Stimulated activated naive B cell treated with anti-CD40 and anti-IgM and Interleukin-4, amounts not matched to agents 10 μg/mL and 1 μg/mL and 100 μg/mL, for 72 hours (primary cell): Measurements from ENCODE around the gene RAB6A.
"Not testable (repeated sequence)": the region's sequence is repeated elsewhere in the genome, so short reads cannot be mapped to it uniquely, and the experiment has no call there.

Experiments
- ATAC-seq, 2 donors: fragments of 150-1000 bp; cut with Tn5 transposase; replicated peaks; 2 replicates each; pipeline ENCODE4 v1.10.0; 2021; ENCODE audit warnings: moderate library complexity in 1 of 2
- DNase-seq: peaks from one replicate; pipeline ENCODE4 v3.0.0; 2021
- H3K27ac Mint-ChIP-seq: one replicate; pipeline ENCODE4 v1.8.0; 2022; ENCODE audit warnings: mild to moderate bottlenecking, mixed read lengths
- H3K27me3 Mint-ChIP-seq, 2 donors: one replicate each; pipeline ENCODE4 v1.8.0; 2022; ENCODE audit warnings: mixed read lengths in 2 of 2
- H3K36me3 Mint-ChIP-seq, 2 donors: one replicate each; pipeline ENCODE4 v1.8.0; 2022; ENCODE audit warnings: mixed read lengths in 2 of 2, mild to moderate bottlenecking in 1 of 2
- H3K4me1 Mint-ChIP-seq, 2 donors: one replicate each; pipeline ENCODE4 v1.8.0; 2022; ENCODE audit warnings: mixed read lengths in 2 of 2, mild to moderate bottlenecking in 1 of 2
- H3K4me3 Mint-ChIP-seq, 2 donors: one replicate each; pipeline ENCODE4 v1.8.0; 2022; ENCODE audit warnings: mild to moderate bottlenecking in 2 of 2, mixed read lengths in 2 of 2, moderate library complexity in 1 of 2
- H3K9me3 Mint-ChIP-seq, 2 donors: one replicate each; pipeline ENCODE4 v1.8.0; 2022; ENCODE audit warnings: mixed read lengths in 2 of 2, mild to moderate bottlenecking in 1 of 2

Gene RAB6A

GRCh38 chr11:73753938-73754337, 6.9 kb downstream of the RAB6A start:
- H3K27me3 Mint-ChIP-seq: no peaks in the 10 kb centered on the region
- ATAC-seq (no peak), DNase-seq (no peak)
- H3K4me1 Mint-ChIP-seq: peaks cover 19 to 54% of the 10 kb centered on the region in 2 donors
- H3K27ac Mint-ChIP-seq: peak overlapping the region; percentile 25
- H3K4me3 Mint-ChIP-seq: no peak overlapping the region
- no peaks in the 10 kb centered on the region for H3K9me3 Mint-ChIP-seq
- H3K36me3 Mint-ChIP-seq: peaks cover 23 to 27% of the 10 kb centered on the region in 2 donors

- Mint-ChIP-seq H3K9me3 (no peaks in the 10 kb centered on the region), H3K27me3 (no peaks in the 10 kb centered on the region), H3K4me3 (no peak overlapping the region), H3K27ac (no peak overlapping the region), H3K36me3 (peaks cover 23 to 28% of the 10 kb centered on the region in 2 donors), H3K4me1 (peaks cover 18 to 49% of the 10 kb centered on the region in 2 donors)
- ATAC-seq: no peak
- no peak for DNase-seq
These were observed 8.0 kb downstream of the RAB6A start for GRCh38 chr11:73752903-73753302.

- no peak overlapping the region for H3K27ac Mint-ChIP-seq
- H3K4me3 Mint-ChIP-seq: no peak overlapping the region
These were observed 8.5 kb downstream of the RAB6A start for GRCh38 chr11:73752216-73752867.

DNA sequence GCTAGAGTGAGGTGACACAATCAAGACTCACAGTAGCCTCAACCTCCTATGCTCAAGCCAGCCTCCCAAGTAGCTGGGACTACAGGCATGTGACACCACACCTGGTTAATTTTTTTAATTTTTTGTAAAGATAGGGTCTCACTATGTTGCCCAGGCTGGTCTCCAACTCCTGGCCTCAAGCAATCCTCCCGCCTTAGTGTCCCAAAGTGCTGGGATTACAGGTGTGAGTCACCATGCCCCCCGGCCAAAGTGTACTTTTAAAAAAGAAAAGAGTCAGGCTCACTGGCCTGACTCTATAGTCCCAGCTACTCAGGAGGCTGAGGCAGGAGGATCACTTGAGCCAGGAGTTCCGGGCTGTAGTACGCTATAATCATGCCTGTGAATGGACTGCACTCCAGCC, 10.0 kb downstream of the RAB6A start:
- H3K27me3 Mint-ChIP-seq, H3K4me3 Mint-ChIP-seq, ATAC-seq, H3K27ac Mint-ChIP-seq, H3K9me3 Mint-ChIP-seq, DNase-seq: not testable (repeated sequence)
- Mint-ChIP-seq H3K4me1 (peaks cover 20 to 56% of the 10 kb centered on the region in 2 donors), H3K36me3 (peaks cover 26 to 32% of the 10 kb centered on the region in 2 donors)

More at GRCh38 chr11:73752216-73752867, 8.5 kb downstream of the RAB6A start:
- no peak for DNase-seq
- Mint-ChIP-seq H3K27me3 (no peaks in the 10 kb centered on the region), H3K36me3 (peaks cover 26 to 32% of the 10 kb centered on the region in 2 donors), H3K4me1 (peaks cover 20 to 54% of the 10 kb centered on the region in 2 donors), H3K9me3 (no peaks in the 10 kb centered on the region)
- ATAC-seq: no peak

- peak overlapping the region; percentile 37 for H3K27ac Mint-ChIP-seq
- no peaks in the 10 kb centered on the region for H3K9me3 Mint-ChIP-seq
- H3K4me1 Mint-ChIP-seq: peaks cover 17 to 60% of the 10 kb centered on the region in 2 donors
- H3K27me3 Mint-ChIP-seq: no peaks in the 10 kb centered on the region
- peaks cover 21 to 31% of the 10 kb centered on the region in 2 donors for H3K36me3 Mint-ChIP-seq
- no peak for DNase-seq
- no peak for ATAC-seq
- H3K4me3 Mint-ChIP-seq: no peak overlapping the region
These were observed 10.6 kb downstream of the RAB6A start for GRCh38 chr11:73750228-73750627.

- DNase-seq: no peak
- no peak for ATAC-seq
- Mint-ChIP-seq H3K9me3 (no peaks in the 10 kb centered on the region), H3K4me3 (no peak overlapping the region), H3K36me3 (peaks cover 21 to 29% of the 10 kb centered on the region in 2 donors), H3K27me3 (no peaks in the 10 kb centered on the region), H3K4me1 (peaks cover 17 to 55% of the 10 kb centered on the region in 2 donors), H3K27ac (no peak overlapping the region)
These were observed 11.8 kb downstream of the RAB6A start for GRCh38 chr11:73749118-73749517.

DNA sequence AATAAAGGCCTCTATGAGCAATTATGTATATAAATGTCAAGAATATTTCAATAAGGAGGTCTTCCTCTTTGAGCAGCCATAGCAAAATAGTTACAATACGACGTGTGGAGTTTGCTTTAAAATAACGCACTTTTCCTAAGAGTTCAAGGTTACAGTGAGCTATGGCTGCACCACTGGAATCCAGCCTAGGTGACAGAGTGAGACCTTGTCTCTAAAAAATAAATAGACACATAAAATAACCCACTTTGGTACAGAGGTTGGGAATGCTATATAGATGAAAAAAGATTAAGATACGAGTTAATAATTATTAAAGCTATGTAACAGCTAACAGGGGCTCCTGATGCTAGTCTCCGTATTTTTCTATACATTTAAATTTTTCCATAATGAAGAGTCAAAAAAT, 12.6 kb downstream of the RAB6A start:
- Mint-ChIP-seq H3K9me3 (no peaks in the 10 kb centered on the region), H3K36me3 (peaks cover 21 to 26% of the 10 kb centered on the region in 2 donors), H3K27ac (no peak overlapping the region), H3K4me3 (no peak overlapping the region), H3K4me1 (peaks cover 17 to 59% of the 10 kb centered on the region in 2 donors), H3K27me3 (no peaks in the 10 kb centered on the region)
- ATAC-seq (no peak), DNase-seq (no peak)

DNA sequence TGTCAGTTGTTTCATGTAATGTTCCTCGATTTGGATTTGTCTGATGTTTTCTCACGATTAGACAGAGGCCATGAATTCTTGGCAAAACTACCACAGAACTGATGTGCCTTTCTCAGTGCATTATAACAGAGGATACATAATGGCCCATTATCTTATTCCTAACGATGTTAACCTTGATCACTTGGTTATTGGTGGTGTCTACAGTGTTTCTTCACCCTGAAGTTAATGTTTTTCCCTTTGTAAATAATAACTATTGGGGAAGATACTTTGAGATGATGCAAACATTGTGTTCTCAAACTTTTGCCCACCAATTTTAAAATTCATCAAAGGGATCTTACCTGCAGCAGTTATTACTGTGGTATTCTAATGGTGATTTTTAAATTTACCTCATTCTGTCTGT, 13.1 kb downstream of the RAB6A start:
- DNase-seq (no peak), ATAC-seq (no peak)
- H3K4me3 Mint-ChIP-seq: no peak overlapping the region
- H3K4me1 Mint-ChIP-seq: peaks cover 17 to 60% of the 10 kb centered on the region in 2 donors
- no peaks in the 10 kb centered on the region for H3K27me3 Mint-ChIP-seq
- H3K36me3 Mint-ChIP-seq: peaks cover 24 to 26% of the 10 kb centered on the region in 2 donors
- H3K9me3 Mint-ChIP-seq: no peaks in the 10 kb centered on the region
- no peak overlapping the region for H3K27ac Mint-ChIP-seq

- no peaks in the 10 kb centered on the region for H3K9me3 Mint-ChIP-seq
- H3K4me3 Mint-ChIP-seq: no peak overlapping the region
- peaks cover 17 to 19% of the 10 kb centered on the region in 2 donors for H3K36me3 Mint-ChIP-seq
- peaks cover 11 to 50% of the 10 kb centered on the region in 2 donors for H3K4me1 Mint-ChIP-seq
- H3K27ac Mint-ChIP-seq: no peak overlapping the region
- ATAC-seq: no peak
- no peaks in the 10 kb centered on the region for H3K27me3 Mint-ChIP-seq
- no peak for DNase-seq
These were observed 14.2 kb downstream of the RAB6A start for GRCh38 chr11:73746701-73747100.

DNA sequence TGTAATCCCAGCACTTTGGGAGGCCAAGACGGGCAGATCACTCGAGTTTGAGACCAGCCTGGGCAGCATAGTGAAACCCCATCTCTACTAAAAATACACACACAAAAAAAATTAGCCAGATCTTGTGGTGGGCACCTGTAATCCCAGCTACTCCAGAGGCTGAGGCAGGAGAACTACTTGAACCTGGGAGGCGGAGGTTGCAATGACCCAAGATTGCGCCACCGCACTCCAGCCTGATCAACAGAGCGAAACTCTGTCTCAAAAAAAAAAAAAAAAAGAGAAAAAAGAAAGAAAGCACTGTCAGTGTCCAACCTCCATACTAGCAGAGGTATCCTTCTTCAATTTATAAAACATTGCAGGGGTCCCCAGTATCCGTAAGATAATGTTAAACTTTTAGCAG, 17.8 kb downstream of the RAB6A start:
- Mint-ChIP-seq H3K36me3 (peaks cover 4 to 11% of the 10 kb centered on the region in 2 donors), H3K27me3 (no peaks in the 10 kb centered on the region), H3K4me1 (peaks cover 2 to 23% of the 10 kb centered on the region in 2 donors), H3K9me3 (no peaks in the 10 kb centered on the region), H3K4me3 (no peak overlapping the region), H3K27ac (no peak overlapping the region)
- no peak for ATAC-seq
- DNase-seq: no peak

- not testable (repeated sequence) for H3K27ac Mint-ChIP-seq, DNase-seq, H3K9me3 Mint-ChIP-seq, H3K27me3 Mint-ChIP-seq, H3K4me3 Mint-ChIP-seq, ATAC-seq
- H3K4me1 Mint-ChIP-seq: peaks cover 8 to 13% of the 10 kb centered on the region in 2 donors
- H3K36me3 Mint-ChIP-seq: peaks cover 11 to 28% of the 10 kb centered on the region in 2 donors
These were observed 24.9 kb downstream of the RAB6A start for GRCh38 chr11:73735959-73736358.

GRCh38 chr11:73734993-73735392, 25.9 kb downstream of the RAB6A start:
- ATAC-seq (no peak), DNase-seq (no peak)
- H3K4me1 Mint-ChIP-seq: peaks cover 8 to 13% of the 10 kb centered on the region in 2 donors
- H3K9me3 Mint-ChIP-seq: no peaks in the 10 kb centered on the region
- no peak overlapping the region for H3K4me3 Mint-ChIP-seq
- H3K27me3 Mint-ChIP-seq: no peaks in the 10 kb centered on the region
- H3K27ac Mint-ChIP-seq: no peak overlapping the region
- peaks cover 11 to 29% of the 10 kb centered on the region in 2 donors for H3K36me3 Mint-ChIP-seq

DNA sequence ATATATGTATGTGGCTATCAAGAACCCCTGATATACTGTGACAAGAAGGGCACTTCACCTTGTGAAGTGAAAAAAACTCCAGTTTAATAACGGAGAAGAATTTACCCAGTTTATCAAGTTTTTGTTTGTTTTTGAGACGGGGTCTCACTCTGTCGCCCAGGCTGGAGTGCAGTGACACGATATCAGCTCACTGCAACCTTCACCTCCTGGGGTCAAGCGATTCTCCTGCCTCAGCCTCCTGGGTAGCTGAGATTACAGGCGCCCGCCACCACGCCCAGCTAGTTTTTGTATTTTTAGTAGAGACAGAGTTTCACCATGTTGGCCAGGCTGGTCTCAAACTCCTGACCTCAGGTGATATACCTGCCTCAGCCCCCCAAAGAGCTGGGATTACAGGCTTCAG, 26.9 kb downstream of the RAB6A start:
- not testable (repeated sequence) for H3K9me3 Mint-ChIP-seq, DNase-seq, ATAC-seq, H3K27me3 Mint-ChIP-seq, H3K27ac Mint-ChIP-seq, H3K4me3 Mint-ChIP-seq
- peaks cover 11 to 18% of the 10 kb centered on the region in 2 donors for H3K4me1 Mint-ChIP-seq
- H3K36me3 Mint-ChIP-seq: peaks cover 16 to 38% of the 10 kb centered on the region in 2 donors

GRCh38 chr11:73732936-73733335, 27.9 kb downstream of the RAB6A start:
- Mint-ChIP-seq H3K4me1 (peaks cover 11 to 18% of the 10 kb centered on the region in 2 donors), H3K36me3 (peaks cover 16 to 38% of the 10 kb centered on the region in 2 donors), H3K27ac (peak overlapping the region; percentile 56)
- not testable (repeated sequence) for H3K9me3 Mint-ChIP-seq, ATAC-seq, H3K27me3 Mint-ChIP-seq, DNase-seq, H3K4me3 Mint-ChIP-seq

- peaks cover 28 to 39% of the 10 kb centered on the region in 2 donors for H3K36me3 Mint-ChIP-seq
- ATAC-seq: no peak
These were observed 31.2 kb downstream of the RAB6A start for GRCh38 chr11:73729594-73730206.

More at GRCh38 chr11:73729594-73730206, 31.2 kb downstream of the RAB6A start:
- peaks cover 7 to 13% of the 10 kb centered on the region in 2 donors for H3K4me1 Mint-ChIP-seq
- no peak for DNase-seq
- H3K9me3 Mint-ChIP-seq: no peaks in the 10 kb centered on the region
- no peak overlapping the region for H3K4me3 Mint-ChIP-seq
- no peaks in the 10 kb centered on the region for H3K27me3 Mint-ChIP-seq
- H3K27ac Mint-ChIP-seq: no peak overlapping the region
